B cell (primary cell): ENCODE results near the gene LYST. TPM values are rescaled to one million over a fixed set of nuclear protein-coding genes. Genes with fewer than 3 reads are reported as not detected.

Source experiments
- ATAC-seq: fragments of 200-7000 bp; cut with Tn5 transposase; one replicate; pipeline ENCODE4 v1.10.0; 2021; ENCODE audit warnings: low read depth, mild to moderate bottlenecking, moderate number of reproducible peaks, moderate library complexity
- CTCF ChIA-PET: fragments of 350-600 bp; sonication (Branson Sonifier 250); formaldehyde crosslinking; loops from one replicate; lab custom pipeline; 2021; ENCODE audit warnings: antibody characterized with exemption, inconsistent platforms; lab: Charles Lee
- POLR2A ChIA-PET: fragments of 350-600 bp; sonication (Branson Sonifier 250); formaldehyde crosslinking; loops from one replicate; lab custom pipeline; 2021; ENCODE audit warnings: antibody characterized with exemption; lab: Charles Lee
- DNase-seq: peaks from one replicate; pipeline ENCODE4 v3.0.0; 2013
- H2AFZ ChIP-seq: 2 replicates; pipeline ENCODE4 v1.6.1; 2012; ENCODE audit warnings: mild to moderate bottlenecking, low read depth, low read length; ENCODE audit not compliant: insufficient read depth, poor library complexity, severe bottlenecking
- H3K27ac ChIP-seq, 2 donors: 1 replicate in 1 of 2; 2 replicates in 1 of 2; pipeline ENCODE4 v1.5.1; 2012 to 2013; ENCODE audit warnings: low read length in 2 of 2, mild to moderate bottlenecking in 2 of 2, moderate library complexity in 1 of 2
- H3K27me3 ChIP-seq, 4 experiments: fragments of 200-600 bp in 1 of 4; sonication (generic) in 1 of 4; replicated peaks in 1 of 4; 1 replicate in 2 of 4; 2 replicates in 2 of 4; pipeline versions ENCODE4 v1.6.1 to v1.7.0; 2013 to 2016; ENCODE audit warnings: low read length in 3 of 4, mild to moderate bottlenecking in 2 of 4, mixed read lengths in 1 of 4, moderate library complexity in 1 of 4; ENCODE audit not compliant: insufficient read depth in 4 of 4, control insufficient read depth in 3 of 4; ENCODE audit errors: control extremely low read depth in 1 of 4
- H3K36me3 ChIP-seq, 2 experiments: replicated peaks in 1 of 2; 1 replicate in 1 of 2; 2 replicates in 1 of 2; pipeline versions ENCODE4 v1.6.1 to v1.7.1; 2013; ENCODE audit warnings: low read length in 1 of 2; ENCODE audit not compliant: insufficient read depth in 2 of 2, control insufficient read depth in 1 of 2; ENCODE audit errors: control extremely low read depth in 1 of 2, extremely low read depth in 1 of 2
- H3K4me1 ChIP-seq, 2 donors: fragments of 200-600 bp in 1 of 2; sonication (generic) in 1 of 2; 1 replicate in 1 of 2; 2 replicates in 1 of 2; pipeline versions ENCODE4 v1.5.1 to v1.6.1; 2013 to 2017; ENCODE audit warnings: low read length in 2 of 2; ENCODE audit not compliant: control insufficient read depth in 2 of 2, insufficient read depth in 2 of 2
- H3K4me2 ChIP-seq: replicated peaks from 2 replicates; pipeline ENCODE3; 2012; ENCODE audit warnings: mild to moderate bottlenecking, low read depth, low read length; ENCODE audit not compliant: poor library complexity, severe bottlenecking
- H3K4me3 ChIP-seq, 5 experiments: fragments of 200-600 bp in 1 of 5; sonication (generic) in 1 of 5; 1 replicate in 3 of 5; 2 replicates in 2 of 5; pipeline versions ENCODE4 v1.5.1 to v1.7.0; 2011 to 2016; ENCODE audit warnings: low read length in 4 of 5, mild to moderate bottlenecking in 4 of 5, low read depth in 2 of 5, control low read depth in 1 of 5, moderate library complexity in 1 of 5; ENCODE audit not compliant: insufficient read depth in 1 of 5; ENCODE audit errors: control extremely low read depth in 1 of 5, extremely low read depth in 1 of 5
- H3K79me2 ChIP-seq: fragments of 200-600 bp; sonication (generic); one replicate; pipeline ENCODE4 v1.6.0; 2016; ENCODE audit warnings: low read length; ENCODE audit not compliant: control insufficient read depth, insufficient read depth
- H3K9ac ChIP-seq: fragments of 200-600 bp; sonication (generic); 2 replicates; pipeline ENCODE4 v1.6.1; 2017; ENCODE audit warnings: mild to moderate bottlenecking, low read length, moderate library complexity
- H3K9me3 ChIP-seq, 3 donors: one replicate each; pipeline versions ENCODE4 v1.6.1 to v1.7.1; 2013; ENCODE audit warnings: low read length in 2 of 3; ENCODE audit not compliant: control insufficient read depth in 2 of 3, insufficient read depth in 1 of 3; ENCODE audit errors: control extremely low read depth in 1 of 3
- H4K20me1 ChIP-seq: 2 replicates; pipeline ENCODE4 v1.6.0; 2012; ENCODE audit warnings: mild to moderate bottlenecking, low read length; ENCODE audit not compliant: insufficient read depth, control insufficient read depth, poor library complexity, severe bottlenecking
- H3K27ac Mint-ChIP-seq: one replicate; pipeline ENCODE4 v1.8.0; 2021; ENCODE audit warnings: mixed read lengths
- H3K27me3 Mint-ChIP-seq: one replicate; pipeline ENCODE4 v1.8.0; 2021; ENCODE audit warnings: mixed read lengths
- H3K4me1 Mint-ChIP-seq: one replicate; pipeline ENCODE4 v1.8.0; 2021; ENCODE audit warnings: mixed read lengths
- H3K4me3 Mint-ChIP-seq: one replicate; pipeline ENCODE4 v1.8.0; 2021; ENCODE audit warnings: mixed read lengths
- H3K9me3 Mint-ChIP-seq: one replicate; pipeline ENCODE4 v1.8.0; 2022; ENCODE audit warnings: mixed read lengths; ENCODE audit not compliant: insufficient read depth
- EZH2 ChIP-seq: IDR thresholded peaks from 2 replicates; pipeline ENCODE4 v1.6.1; 2012; ENCODE audit warnings: borderline replicate concordance, low read depth, mild to moderate bottlenecking, moderate library complexity, low read length; ENCODE audit not compliant: insufficient read depth, poor library complexity, severe bottlenecking
- WGBS: methylation state at CpG from one replicate; pipeline ENCODE4 v1.1.5; 2013; ENCODE audit warnings: missing lambda C conversion rate; ENCODE audit not compliant: insufficient coverage; 5-methylcytosine and 5-hydroxymethylcytosine counted together
- intact Hi-C: fragments of 100-400 bp; cut with micrococcal nuclease; formaldehyde crosslinking; loops from one replicate; pipeline ENCODE4 v1.10.0; 2022
- polyA plus RNA-seq: library from polyadenylated mRNA; depleted of rRNA; stranded (reverse); fragments of >200 nt; gene quantifications from 2 replicates; pipeline ENCODE4 v1.2.3, GENCODE V29; 2012
- total RNA-seq, 2 donors: library from RNA; stranded (reverse); fragments of 120-200 nt in 1 of 2; gene quantifications; 1 replicate in 1 of 2; 2 replicates in 1 of 2; pipeline versions ENCODE4 v1.2.3 to v1.2.4, GENCODE V29; 2013 to 2022
- TF ChIP-seq, protein P1 (sequence below): fragments of 200-600 bp; IDR thresholded peaks from one replicate; pipeline ENCODE4 v1.8.0; 2022; ENCODE audit warnings: antibody characterized with exemption, mild to moderate bottlenecking

LYST gene
- total and polyA plus RNA-seq, 2 donors (not counting 1 experiment from before 2014, with no cell fraction given), result 50.4 to 120 TPM

DNA sequence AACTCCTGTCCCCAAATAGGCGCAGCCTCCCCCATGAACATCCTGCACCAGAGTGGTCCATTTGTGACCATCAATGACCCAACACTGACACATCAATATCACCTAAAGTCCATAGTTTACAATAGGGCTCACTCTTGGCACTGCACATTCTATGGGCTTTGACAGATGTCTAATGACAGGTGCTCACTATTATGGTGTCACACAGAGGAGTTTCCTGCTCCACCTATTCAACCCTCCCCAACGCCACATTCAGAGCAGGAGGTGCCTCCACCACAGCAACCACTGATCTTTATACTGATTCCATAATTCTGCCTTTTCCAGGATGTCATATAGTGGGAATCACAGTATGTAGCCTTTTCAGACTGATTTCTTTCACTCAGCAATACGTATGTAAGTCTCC, 241.4 kb downstream of the LYST start:
- peaks cover 21% of the 10 kb centered on the region for H3K27me3 Mint-ChIP-seq
- ATAC-seq, result no peak
- H4K20me1 ChIP-seq, result no peaks in the 10 kb centered on the region
- no peaks in the 10 kb centered on the region for H3K4me1 Mint-ChIP-seq
- H3K36me3 ChIP-seq, result no peaks in the 10 kb centered on the region
- no peaks in the 10 kb centered on the region for H3K4me1 ChIP-seq
- no peak for DNase-seq
- no peak overlapping the region for H3K27ac ChIP-seq
- intact Hi-C loops, result no loop called here
- H3K4me3 ChIP-seq, result no peak overlapping the region
- no peaks in the 10 kb centered on the region for H3K79me2 ChIP-seq
- TF ChIP-seq EZH2, result no peak
- TF ChIP-seq, protein P1, sequence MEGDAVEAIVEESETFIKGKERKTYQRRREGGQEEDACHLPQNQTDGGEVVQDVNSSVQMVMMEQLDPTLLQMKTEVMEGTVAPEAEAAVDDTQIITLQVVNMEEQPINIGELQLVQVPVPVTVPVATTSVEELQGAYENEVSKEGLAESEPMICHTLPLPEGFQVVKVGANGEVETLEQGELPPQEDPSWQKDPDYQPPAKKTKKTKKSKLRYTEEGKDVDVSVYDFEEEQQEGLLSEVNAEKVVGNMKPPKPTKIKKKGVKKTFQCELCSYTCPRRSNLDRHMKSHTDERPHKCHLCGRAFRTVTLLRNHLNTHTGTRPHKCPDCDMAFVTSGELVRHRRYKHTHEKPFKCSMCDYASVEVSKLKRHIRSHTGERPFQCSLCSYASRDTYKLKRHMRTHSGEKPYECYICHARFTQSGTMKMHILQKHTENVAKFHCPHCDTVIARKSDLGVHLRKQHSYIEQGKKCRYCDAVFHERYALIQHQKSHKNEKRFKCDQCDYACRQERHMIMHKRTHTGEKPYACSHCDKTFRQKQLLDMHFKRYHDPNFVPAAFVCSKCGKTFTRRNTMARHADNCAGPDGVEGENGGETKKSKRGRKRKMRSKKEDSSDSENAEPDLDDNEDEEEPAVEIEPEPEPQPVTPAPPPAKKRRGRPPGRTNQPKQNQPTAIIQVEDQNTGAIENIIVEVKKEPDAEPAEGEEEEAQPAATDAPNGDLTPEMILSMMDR, result no peak
- ChIA-PET POLR2A (no interaction called here), CTCF (no interaction called here)
- H3K27me3 ChIP-seq, result peaks cover 0 to 5% (median 1%) of the 10 kb centered on the region in 4 experiments
- no peaks in the 10 kb centered on the region for H3K9me3 Mint-ChIP-seq
- no peak overlapping the region for H3K4me2 ChIP-seq
- no peak overlapping the region for H3K4me3 Mint-ChIP-seq
- no peak overlapping the region for H2AFZ ChIP-seq
- H3K27ac Mint-ChIP-seq, result no peak overlapping the region
- H3K9ac ChIP-seq, result no peak overlapping the region
- H3K9me3 ChIP-seq, result no peaks in the 10 kb centered on the region
- WGBS, result 80% methylated on average over 1 of the region's 3 CpGs

DNA sequence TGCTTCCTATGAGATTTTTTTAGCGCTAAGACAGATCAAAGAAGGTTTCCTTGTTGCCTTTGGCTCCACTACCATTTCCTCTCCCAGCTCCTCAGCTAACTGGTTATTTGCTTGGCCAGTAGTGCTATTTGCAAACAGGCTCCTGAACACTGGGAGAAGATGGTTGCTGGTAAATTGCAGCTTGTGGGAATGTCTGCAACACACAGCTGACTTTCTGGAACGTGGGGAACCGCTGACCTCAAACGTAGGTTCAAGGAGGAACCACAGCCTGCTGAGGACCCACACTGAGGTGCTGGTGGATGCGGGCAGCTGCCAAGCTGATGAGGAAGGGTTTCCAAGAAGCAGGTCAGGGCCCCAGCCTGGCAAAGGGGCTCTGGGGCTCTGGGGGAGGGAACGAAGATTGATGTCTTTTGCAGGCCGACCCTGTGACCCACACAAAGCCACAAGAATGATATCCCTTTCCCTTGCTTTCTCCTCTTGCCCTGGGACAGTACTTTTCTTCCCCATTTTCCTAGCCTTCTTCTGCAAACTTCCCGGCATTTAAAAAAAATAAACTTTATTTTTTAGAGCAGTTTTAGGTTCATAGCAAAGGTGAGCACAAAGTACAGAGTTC, 241.9 kb downstream of the LYST start:
- CTCF ChIA-PET, result no interaction called here
- no peak for ATAC-seq
- intact Hi-C loops, result no loop called here
- no peaks in the 10 kb centered on the region for H4K20me1 ChIP-seq
- H3K4me3 Mint-ChIP-seq, result no peak overlapping the region
- no peaks in the 10 kb centered on the region for H3K4me1 ChIP-seq
- no peaks in the 10 kb centered on the region for H3K79me2 ChIP-seq
- H3K4me3 ChIP-seq, result no peak overlapping the region
- no peaks in the 10 kb centered on the region for H3K9me3 ChIP-seq
- H3K27ac Mint-ChIP-seq, result no peak overlapping the region
- H3K4me1 Mint-ChIP-seq, result no peaks in the 10 kb centered on the region
- POLR2A ChIA-PET, result no interaction called here
- no peaks in the 10 kb centered on the region for H3K36me3 ChIP-seq
- H3K9ac ChIP-seq, result no peak overlapping the region
- 26% methylated on average over 6 of the region's 8 CpGs for WGBS
- no peaks in the 10 kb centered on the region for H3K9me3 Mint-ChIP-seq
- H3K27me3 ChIP-seq, result peaks cover 0 to 5% (median 1%) of the 10 kb centered on the region in 4 experiments
- no peak overlapping the region for H3K4me2 ChIP-seq
- H3K27ac ChIP-seq, result no peak overlapping the region
- TF ChIP-seq EZH2, result no peak
- TF ChIP-seq, protein P1, result no peak
- no peak for DNase-seq
- peaks cover 18% of the 10 kb centered on the region for H3K27me3 Mint-ChIP-seq
- H2AFZ ChIP-seq, result no peak overlapping the region
